Measurements from ENCODE around the gene PIK3C3.

GRCh38 chr18:42032447-42032846 lies 77.4 kb downstream of the PIK3C3 start:
- TF ChIP-seq POLR2A (IDR thresholded peaks at IDR 0.05) (no peak), CTCF (IDR thresholded peaks at IDR 0.05) (no peak)
